Measurements from ENCODE around the gene DNASE1.

DNASE1 gene

DNA sequence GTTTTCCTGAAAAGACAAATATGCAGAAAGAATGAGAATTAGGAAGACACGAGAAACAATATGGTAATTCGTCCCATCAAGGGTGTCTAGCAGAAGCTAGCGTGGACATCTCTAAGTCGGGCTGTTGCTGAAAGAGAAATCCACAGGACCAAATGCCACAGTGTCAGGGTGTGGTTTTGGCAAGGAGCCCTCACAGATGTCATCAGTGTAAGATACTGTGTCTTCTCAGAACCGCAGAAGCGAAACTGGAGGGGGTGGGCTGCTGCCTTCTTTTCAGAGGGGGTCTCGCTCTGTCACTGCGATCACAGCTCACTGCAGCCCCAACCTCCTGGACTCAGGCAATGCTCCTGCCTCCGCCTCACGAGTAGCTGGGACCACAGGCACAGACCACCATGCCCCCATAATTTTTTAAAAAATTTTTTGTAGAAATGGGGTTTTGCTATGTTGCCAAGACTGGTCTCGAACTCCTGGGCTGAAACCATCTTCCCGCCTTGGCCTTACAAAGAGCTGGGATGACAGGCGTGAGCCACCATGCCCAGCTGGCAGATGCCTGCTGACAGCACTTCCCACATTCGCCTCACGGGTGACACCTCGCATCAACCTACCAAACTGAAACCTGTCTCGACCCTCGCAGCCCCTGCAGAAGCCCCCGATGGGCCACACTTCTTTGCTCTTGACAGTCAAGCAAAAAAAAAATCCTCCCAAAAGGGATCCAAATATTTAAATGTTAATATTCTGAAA is 36.7 kb downstream of the DNASE1 start:
- no peaks in the 10 kb centered on the region for H3K27me3 ChIP-seq (ENCODE audit: control insufficient read depth in 1 of 2, insufficient read depth in 2 of 2, low read length in 2 of 2)
- peaks cover 22% of the 10 kb centered on the region for H3K36me3 ChIP-seq (ENCODE audit: insufficient read depth, low read length)
- H3K4me1 ChIP-seq (ENCODE audit: insufficient read depth, low read length): peaks cover 15% of the 10 kb centered on the region
- H3K27ac ChIP-seq (ENCODE audit: low read depth, low read length): peak overlapping the region; percentile 67
- H3K9ac ChIP-seq (ENCODE audit: low read length): peak overlapping the region; percentile 42
- H3K9me3 ChIP-seq (ENCODE audit: low read length): no peaks in the 10 kb centered on the region
- H3K4me3 ChIP-seq (ENCODE audit: low read depth in 1 of 2, low read length in 2 of 2): peak overlapping the region in 1 of 2 donors; percentile 66

DNA sequence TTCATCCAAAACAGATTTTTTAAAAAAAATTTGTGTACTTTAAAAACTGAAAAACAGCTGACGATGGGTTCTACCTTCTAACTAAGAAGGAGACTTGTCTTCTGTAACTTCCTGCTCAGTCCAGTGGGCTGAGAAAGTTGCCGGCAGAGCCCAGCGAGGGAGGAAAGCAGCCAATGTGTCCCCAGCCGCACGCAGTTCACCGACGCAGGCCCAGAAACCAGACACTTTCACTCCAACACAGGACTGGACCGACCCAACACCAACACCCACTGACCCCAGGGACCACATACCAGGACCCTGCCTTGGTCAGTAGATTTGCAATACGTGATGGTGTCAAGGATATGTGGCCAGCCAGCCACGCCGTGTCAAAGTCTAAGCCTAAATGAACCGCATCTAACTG is 37.3 kb downstream of the DNASE1 start:
- no peak overlapping the region for H3K27ac ChIP-seq (ENCODE audit: low read depth, low read length)

DNA sequence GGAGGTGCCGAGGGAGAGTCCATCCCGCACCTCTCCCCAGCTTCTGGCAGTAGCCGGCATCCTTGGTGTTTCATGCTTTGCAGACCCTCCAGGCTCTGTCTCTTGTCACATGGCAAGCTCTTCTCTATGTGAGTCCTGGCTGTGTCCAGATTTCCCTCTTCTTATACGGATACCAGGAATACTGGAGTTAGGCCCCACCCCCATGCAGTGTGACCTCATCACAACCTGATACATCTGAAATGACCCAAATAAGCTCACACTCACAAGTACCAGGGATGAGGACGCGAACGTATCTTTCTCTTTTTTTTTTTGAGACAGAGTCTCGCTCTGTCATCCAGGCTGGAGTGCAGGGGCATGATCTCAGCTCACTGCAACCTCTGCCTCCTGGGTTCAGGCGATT is 39.6 kb downstream of the DNASE1 start:
- no peak overlapping the region for H3K27ac ChIP-seq (ENCODE audit: low read depth, low read length)
- peaks cover 15% of the 10 kb centered on the region for H3K4me1 ChIP-seq (ENCODE audit: insufficient read depth, low read length)
- H3K9ac ChIP-seq (ENCODE audit: low read length): no peak overlapping the region
- H3K36me3 ChIP-seq (ENCODE audit: insufficient read depth, low read length): no peaks in the 10 kb centered on the region
- no peak overlapping the region for H3K4me3 ChIP-seq (ENCODE audit: low read depth in 1 of 2, low read length in 2 of 2)
- no peaks in the 10 kb centered on the region for H3K9me3 ChIP-seq (ENCODE audit: low read length)
- H3K27me3 ChIP-seq (ENCODE audit: control insufficient read depth in 1 of 2, insufficient read depth in 2 of 2, low read length in 2 of 2): no peaks in the 10 kb centered on the region

More for the DNA sequence above, 37.3 kb downstream of the DNASE1 start:
- no peak overlapping the region for H3K4me3 ChIP-seq (ENCODE audit: low read depth in 1 of 2, low read length in 2 of 2)
- H3K9me3 ChIP-seq (ENCODE audit: low read length): no peaks in the 10 kb centered on the region
- no peak overlapping the region for H3K9ac ChIP-seq (ENCODE audit: low read length)
- peaks cover 20% of the 10 kb centered on the region for H3K36me3 ChIP-seq (ENCODE audit: insufficient read depth, low read length)
- no peaks in the 10 kb centered on the region for H3K27me3 ChIP-seq (ENCODE audit: control insufficient read depth in 1 of 2, insufficient read depth in 2 of 2, low read length in 2 of 2)
- peaks cover 15% of the 10 kb centered on the region for H3K4me1 ChIP-seq (ENCODE audit: insufficient read depth, low read length)

DNA sequence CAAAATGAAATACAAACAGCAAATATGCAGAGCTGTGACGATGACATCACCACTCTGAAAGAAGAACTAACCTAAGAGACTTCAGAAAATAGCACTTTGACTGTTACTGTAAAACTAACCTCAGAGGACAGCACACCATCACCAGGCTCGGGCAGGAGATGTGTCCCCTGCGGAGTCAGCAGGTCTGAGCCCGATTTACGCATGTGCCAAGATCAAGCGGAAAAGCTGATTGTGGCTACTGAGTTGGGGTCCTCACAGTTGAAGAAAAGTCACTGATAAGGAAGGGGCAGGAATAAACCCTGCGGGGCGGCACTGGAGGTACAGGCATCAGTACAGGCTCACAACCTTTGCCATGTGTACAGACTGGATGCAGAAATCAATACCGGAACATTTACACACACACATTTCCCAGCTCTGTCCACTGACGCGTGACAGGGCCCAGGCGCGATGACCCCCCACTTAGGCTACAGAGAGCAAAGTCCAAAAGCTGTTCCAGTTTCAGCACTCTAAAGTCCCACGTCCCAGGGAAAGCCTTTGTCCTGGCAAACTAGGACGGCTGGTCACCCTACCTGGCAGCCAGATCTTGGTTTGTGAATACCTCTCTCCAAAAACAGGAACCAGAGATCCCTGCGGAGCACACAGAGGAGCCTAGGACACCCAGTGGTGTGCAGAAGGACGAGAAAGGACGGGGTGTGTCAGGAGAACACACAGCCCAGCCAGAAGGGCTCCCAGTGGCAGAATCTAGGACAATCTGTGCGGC is 41.3 kb downstream of the DNASE1 start:
- Histone ChIP-seq H3K4me3 (ENCODE audit: low read depth in 1 of 2, low read length in 2 of 2) (no peak overlapping the region), H3K9me3 (ENCODE audit: low read length) (no peaks in the 10 kb centered on the region), H3K27ac (ENCODE audit: low read depth, low read length) (no peak overlapping the region), H3K27me3 (ENCODE audit: control insufficient read depth in 1 of 2, insufficient read depth in 2 of 2, low read length in 2 of 2) (no peaks in the 10 kb centered on the region), H3K36me3 (ENCODE audit: insufficient read depth, low read length) (no peaks in the 10 kb centered on the region), H3K4me1 (ENCODE audit: insufficient read depth, low read length) (peaks cover 3% of the 10 kb centered on the region), H3K9ac (ENCODE audit: low read length) (no peak overlapping the region)

DNA sequence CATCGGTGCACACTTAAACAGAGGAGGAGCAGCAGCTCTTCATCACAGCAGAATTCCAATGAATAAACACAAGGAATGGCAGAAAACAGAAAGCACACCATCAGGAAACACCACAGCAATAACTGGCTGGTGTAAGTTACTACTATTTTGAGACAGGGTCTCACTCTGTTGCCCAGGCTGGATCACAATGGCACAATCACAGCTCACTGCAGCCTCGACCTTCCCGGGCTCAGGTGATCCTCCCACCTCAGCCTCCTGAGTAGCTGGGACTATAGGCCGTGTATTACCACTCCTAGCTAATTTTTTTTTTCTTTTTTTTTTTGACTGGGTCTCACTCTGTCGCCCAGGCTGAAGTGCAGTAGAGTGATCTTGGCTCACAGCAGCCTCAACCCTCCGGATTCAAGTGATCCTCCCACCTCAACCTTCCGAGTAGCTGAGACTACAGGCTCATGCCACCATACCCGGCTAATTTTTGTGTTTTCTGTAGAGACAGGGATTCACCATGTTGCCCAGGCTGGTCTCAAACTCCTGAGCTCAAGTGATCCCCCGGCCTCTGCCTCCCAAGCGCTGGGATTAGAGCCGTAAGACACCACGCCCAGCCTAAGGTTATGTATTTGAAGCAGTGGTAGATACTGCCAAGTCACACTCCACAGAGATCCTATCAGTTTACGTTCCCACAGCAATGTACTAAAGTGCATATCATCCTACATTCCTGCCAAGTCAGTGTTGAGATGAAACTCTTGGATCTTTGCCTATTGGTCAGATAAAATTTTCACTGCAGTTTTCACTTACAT is 42.1 kb downstream of the DNASE1 start:
- Histone ChIP-seq H3K4me1 (ENCODE audit: insufficient read depth, low read length) (no peaks in the 10 kb centered on the region), H3K9me3 (ENCODE audit: low read length) (no peaks in the 10 kb centered on the region), H3K27me3 (ENCODE audit: control insufficient read depth in 1 of 2, insufficient read depth in 2 of 2, low read length in 2 of 2) (no peaks in the 10 kb centered on the region), H3K36me3 (ENCODE audit: insufficient read depth, low read length) (no peaks in the 10 kb centered on the region), H3K4me3 (ENCODE audit: low read depth in 1 of 2, low read length in 2 of 2) (no peak overlapping the region), H3K27ac (ENCODE audit: low read depth, low read length) (no peak overlapping the region), H3K9ac (ENCODE audit: low read length) (no peak overlapping the region)

DNA sequence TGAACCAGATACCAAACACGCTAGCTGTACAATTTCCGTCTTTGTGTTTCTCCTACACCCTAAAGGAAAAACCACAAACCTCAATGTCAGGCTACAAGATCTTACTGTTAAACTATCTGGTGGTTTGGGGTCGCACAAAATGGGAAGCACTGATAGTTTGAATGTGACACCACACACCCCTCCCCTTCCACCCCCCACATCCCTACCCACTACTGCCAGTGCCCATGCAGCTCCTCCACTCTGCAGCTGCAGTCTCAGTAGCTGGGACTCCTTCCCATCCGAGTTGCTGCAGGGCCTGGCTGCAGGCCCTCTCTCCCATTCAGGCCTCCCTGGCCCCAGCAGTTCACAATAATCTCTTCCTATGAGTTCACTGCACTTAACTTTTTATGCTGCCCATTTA is 44.5 kb downstream of the DNASE1 start:
- Histone ChIP-seq H3K9ac (ENCODE audit: low read length) (no peak overlapping the region), H3K27me3 (ENCODE audit: control insufficient read depth in 1 of 2, insufficient read depth in 2 of 2, low read length in 2 of 2) (no peaks in the 10 kb centered on the region), H3K36me3 (ENCODE audit: insufficient read depth, low read length) (no peaks in the 10 kb centered on the region), H3K9me3 (ENCODE audit: low read length) (no peaks in the 10 kb centered on the region), H3K4me3 (ENCODE audit: low read depth in 1 of 2, low read length in 2 of 2) (no peak overlapping the region), H3K27ac (ENCODE audit: low read depth, low read length) (no peak overlapping the region), H3K4me1 (ENCODE audit: insufficient read depth, low read length) (no peaks in the 10 kb centered on the region)

DNA sequence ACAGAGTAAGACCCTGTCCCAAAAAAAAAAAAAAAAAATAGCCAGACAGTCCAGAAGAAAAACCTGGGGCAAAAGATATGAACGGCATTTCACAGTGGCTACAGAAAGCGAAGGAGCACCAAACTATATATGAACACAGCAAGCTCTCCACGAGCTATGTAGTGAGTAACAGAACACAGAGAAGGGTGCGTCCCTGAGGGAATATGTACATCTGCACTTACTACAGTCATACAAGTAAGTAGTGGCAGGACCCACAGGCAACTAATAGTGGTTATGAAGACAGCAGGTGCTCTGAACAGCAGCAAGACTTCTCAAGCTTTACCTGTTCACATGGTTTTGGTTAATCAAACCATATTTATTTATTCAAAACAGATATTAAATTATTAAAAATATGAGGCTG is 47.0 kb downstream of the DNASE1 start:
- no peak overlapping the region for H3K27ac ChIP-seq (ENCODE audit: low read depth, low read length)
- H3K9me3 ChIP-seq (ENCODE audit: low read length): no peaks in the 10 kb centered on the region
- H3K36me3 ChIP-seq (ENCODE audit: insufficient read depth, low read length): no peaks in the 10 kb centered on the region
- H3K4me3 ChIP-seq (ENCODE audit: low read depth in 1 of 2, low read length in 2 of 2): no peak overlapping the region
- no peak overlapping the region for H3K9ac ChIP-seq (ENCODE audit: low read length)
- no peaks in the 10 kb centered on the region for H3K27me3 ChIP-seq (ENCODE audit: control insufficient read depth in 1 of 2, insufficient read depth in 2 of 2, low read length in 2 of 2)
- H3K4me1 ChIP-seq (ENCODE audit: insufficient read depth, low read length): no peaks in the 10 kb centered on the region

DNA sequence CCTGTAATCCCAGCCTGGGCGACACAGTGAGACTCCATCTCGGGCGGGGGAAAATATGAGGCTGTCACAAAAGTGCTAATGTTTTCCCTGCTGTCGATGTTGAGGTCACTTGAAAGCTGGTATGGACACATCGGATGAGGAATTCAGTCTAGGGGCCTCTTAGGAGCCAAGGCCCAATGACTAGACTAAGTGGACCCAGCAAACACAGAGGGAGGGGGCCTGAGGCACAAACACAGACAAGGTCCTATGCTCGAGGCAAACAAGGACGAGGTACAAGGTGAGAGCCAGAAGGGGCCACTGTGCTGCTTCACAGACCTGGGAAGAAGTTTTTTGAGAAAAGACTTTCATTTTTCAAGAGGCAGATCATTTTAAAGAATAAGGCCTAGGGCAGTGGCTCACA is 47.6 kb downstream of the DNASE1 start:
- Histone ChIP-seq H3K27me3 (ENCODE audit: control insufficient read depth in 1 of 2, insufficient read depth in 2 of 2, low read length in 2 of 2) (no peaks in the 10 kb centered on the region), H3K36me3 (ENCODE audit: insufficient read depth, low read length) (no peaks in the 10 kb centered on the region), H3K4me1 (ENCODE audit: insufficient read depth, low read length) (no peaks in the 10 kb centered on the region), H3K9ac (ENCODE audit: low read length) (no peak overlapping the region), H3K4me3 (ENCODE audit: low read depth in 1 of 2, low read length in 2 of 2) (no peak overlapping the region), H3K9me3 (ENCODE audit: low read length) (no peaks in the 10 kb centered on the region), H3K27ac (ENCODE audit: low read depth, low read length) (no peak overlapping the region)

DNA sequence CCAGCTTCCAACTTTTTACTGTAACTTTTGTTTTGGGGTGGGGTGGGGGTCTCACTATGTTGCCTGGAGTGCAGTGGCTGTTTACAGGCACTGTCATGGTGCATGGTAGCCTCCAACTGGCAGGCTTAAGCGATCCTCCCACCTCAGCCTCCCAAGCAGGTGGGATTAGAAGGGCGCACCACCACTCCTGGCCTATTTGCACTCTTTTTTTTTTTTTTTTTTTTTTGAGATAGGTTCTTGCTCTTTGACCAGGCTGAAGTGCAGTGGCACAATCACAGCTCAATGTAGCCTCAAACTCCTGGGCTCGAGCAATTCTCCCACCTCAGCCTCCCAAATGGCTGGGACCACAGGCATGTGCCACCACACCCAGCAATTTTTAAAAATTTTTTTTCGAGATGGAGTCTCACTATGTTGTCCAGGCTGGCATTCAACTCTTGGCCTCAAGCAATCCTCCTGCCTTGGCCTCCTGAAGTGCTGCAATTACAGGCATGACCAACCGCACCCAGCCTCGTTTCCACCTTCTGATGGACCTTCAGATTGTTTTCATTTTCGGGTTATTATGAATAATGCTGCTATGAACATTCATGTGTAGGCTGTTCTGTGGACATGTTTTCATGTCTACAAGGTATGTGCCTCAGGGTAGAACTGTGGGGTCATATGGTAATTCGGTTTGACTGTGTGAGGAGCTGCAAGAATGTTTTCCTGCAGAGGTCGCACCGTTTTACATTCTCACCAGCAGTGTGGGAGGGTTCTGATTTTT is 51.9 kb downstream of the DNASE1 start:
- Histone ChIP-seq H3K4me1 (ENCODE audit: insufficient read depth, low read length) (no peaks in the 10 kb centered on the region), H3K36me3 (ENCODE audit: insufficient read depth, low read length) (no peaks in the 10 kb centered on the region), H3K9ac (ENCODE audit: low read length) (no peak overlapping the region), H3K27me3 (ENCODE audit: control insufficient read depth in 1 of 2, insufficient read depth in 2 of 2, low read length in 2 of 2) (no peaks in the 10 kb centered on the region), H3K4me3 (ENCODE audit: low read depth in 1 of 2, low read length in 2 of 2) (no peak overlapping the region), H3K27ac (ENCODE audit: low read depth, low read length) (no peak overlapping the region), H3K9me3 (ENCODE audit: low read length) (no peaks in the 10 kb centered on the region)

Measured in muscle layer of colon (tissue), 2 donors.